GM23338 (cell line): Measurements from ENCODE around the gene OLFM1.

Experiments
- EZH2 ChIP-seq: fragments of 200-600 bp; sonication (generic); IDR thresholded peaks from one replicate; pipeline ENCODE4 v1.8.0; 2017; ENCODE audit warnings: antibody characterized with exemption, mild to moderate bottlenecking, low read depth; ENCODE audit not compliant: unreplicated experiment
- EZH2phosphoT487 ChIP-seq: fragments of 200-600 bp; sonication (generic); IDR thresholded peaks from one replicate; pipeline ENCODE4 v1.8.1; 2018; ENCODE audit warnings: antibody characterized with exemption; ENCODE audit not compliant: unreplicated experiment
- POLR2AphosphoS5 ChIP-seq: IDR thresholded peaks from 2 replicates; pipeline ENCODE4 v1.6.1; 2016; ENCODE audit warnings: antibody characterized with exemption, low read depth
- ZNF331 ChIP-seq: fragments of 250-450 bp; sonication (Bioruptor Pico); IDR thresholded peaks from 2 replicates; pipeline ENCODE4 v1.5.0; 2020; ENCODE audit warnings: low read depth, mild to moderate bottlenecking, moderate library complexity
- TF ChIP-seq, protein P1 (sequence below), 2 experiments: fragments of 200-600 bp in 1 of 2; sonication (generic) in 1 of 2; conservative IDR thresholded peaks; 2 replicates each; pipeline versions ENCODE4 v1.5.1 to v1.6.1; 2016 to 2017; ENCODE audit warnings: antibody characterized with exemption in 2 of 2, low read depth in 2 of 2, mild to moderate bottlenecking in 2 of 2, moderate library complexity in 1 of 2
- TF ChIP-seq, protein P2 (sequence below): IDR thresholded peaks from one replicate; pipeline ENCODE4 v1.6.1; 2018; ENCODE audit warnings: antibody characterized with exemption; ENCODE audit not compliant: unreplicated experiment

DNA sequence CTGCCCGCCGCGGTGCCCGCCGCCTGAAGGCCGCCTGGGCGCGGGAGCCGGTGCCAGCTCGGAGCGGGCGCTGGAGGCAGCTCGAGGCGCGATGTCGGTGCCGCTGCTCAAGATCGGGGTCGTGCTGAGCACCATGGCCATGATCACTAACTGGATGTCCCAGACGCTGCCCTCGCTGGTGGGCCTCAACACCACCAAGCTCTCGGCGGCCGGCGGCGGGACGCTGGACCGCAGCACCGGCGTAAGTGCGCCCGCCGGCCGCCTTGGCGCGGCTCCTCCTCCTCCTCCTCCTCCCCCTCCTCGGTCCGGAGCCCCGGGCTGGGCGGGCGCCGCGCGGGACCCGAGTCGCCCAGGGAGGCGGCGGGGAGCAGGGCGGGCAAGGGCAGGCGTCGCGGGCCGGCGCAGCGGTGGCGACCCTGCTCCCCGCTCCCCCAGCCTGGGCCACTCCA, 455 bp downstream of the OLFM1 start:
- TF ChIP-seq, protein P1, sequence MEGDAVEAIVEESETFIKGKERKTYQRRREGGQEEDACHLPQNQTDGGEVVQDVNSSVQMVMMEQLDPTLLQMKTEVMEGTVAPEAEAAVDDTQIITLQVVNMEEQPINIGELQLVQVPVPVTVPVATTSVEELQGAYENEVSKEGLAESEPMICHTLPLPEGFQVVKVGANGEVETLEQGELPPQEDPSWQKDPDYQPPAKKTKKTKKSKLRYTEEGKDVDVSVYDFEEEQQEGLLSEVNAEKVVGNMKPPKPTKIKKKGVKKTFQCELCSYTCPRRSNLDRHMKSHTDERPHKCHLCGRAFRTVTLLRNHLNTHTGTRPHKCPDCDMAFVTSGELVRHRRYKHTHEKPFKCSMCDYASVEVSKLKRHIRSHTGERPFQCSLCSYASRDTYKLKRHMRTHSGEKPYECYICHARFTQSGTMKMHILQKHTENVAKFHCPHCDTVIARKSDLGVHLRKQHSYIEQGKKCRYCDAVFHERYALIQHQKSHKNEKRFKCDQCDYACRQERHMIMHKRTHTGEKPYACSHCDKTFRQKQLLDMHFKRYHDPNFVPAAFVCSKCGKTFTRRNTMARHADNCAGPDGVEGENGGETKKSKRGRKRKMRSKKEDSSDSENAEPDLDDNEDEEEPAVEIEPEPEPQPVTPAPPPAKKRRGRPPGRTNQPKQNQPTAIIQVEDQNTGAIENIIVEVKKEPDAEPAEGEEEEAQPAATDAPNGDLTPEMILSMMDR (conservative IDR thresholded peaks at IDR 0.05; ENCODE audit: low read depth in 2 of 2): no peak
- no peak for TF ChIP-seq POLR2AphosphoS5
- no peak for TF ChIP-seq EZH2
- no peak for TF ChIP-seq EZH2phosphoT487
- TF ChIP-seq, protein P2, sequence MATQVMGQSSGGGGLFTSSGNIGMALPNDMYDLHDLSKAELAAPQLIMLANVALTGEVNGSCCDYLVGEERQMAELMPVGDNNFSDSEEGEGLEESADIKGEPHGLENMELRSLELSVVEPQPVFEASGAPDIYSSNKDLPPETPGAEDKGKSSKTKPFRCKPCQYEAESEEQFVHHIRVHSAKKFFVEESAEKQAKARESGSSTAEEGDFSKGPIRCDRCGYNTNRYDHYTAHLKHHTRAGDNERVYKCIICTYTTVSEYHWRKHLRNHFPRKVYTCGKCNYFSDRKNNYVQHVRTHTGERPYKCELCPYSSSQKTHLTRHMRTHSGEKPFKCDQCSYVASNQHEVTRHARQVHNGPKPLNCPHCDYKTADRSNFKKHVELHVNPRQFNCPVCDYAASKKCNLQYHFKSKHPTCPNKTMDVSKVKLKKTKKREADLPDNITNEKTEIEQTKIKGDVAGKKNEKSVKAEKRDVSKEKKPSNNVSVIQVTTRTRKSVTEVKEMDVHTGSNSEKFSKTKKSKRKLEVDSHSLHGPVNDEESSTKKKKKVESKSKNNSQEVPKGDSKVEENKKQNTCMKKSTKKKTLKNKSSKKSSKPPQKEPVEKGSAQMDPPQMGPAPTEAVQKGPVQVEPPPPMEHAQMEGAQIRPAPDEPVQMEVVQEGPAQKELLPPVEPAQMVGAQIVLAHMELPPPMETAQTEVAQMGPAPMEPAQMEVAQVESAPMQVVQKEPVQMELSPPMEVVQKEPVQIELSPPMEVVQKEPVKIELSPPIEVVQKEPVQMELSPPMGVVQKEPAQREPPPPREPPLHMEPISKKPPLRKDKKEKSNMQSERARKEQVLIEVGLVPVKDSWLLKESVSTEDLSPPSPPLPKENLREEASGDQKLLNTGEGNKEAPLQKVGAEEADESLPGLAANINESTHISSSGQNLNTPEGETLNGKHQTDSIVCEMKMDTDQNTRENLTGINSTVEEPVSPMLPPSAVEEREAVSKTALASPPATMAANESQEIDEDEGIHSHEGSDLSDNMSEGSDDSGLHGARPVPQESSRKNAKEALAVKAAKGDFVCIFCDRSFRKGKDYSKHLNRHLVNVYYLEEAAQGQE: no peak
- TF ChIP-seq ZNF331: no peak
